Gastrocnemius medialis (tissue), 4 donors: ENCODE results near the gene MAFF.

Source experiments
- CTCF ChIP-seq, 5 experiments: fragments of 450-650 bp in 3 of 5; fragments of 200-600 bp in 2 of 5; sonication (generic) in 2 of 5; IDR thresholded peaks in 4 of 5; conservative IDR thresholded peaks in 1 of 5; 1 replicate in 4 of 5; 2 replicates in 1 of 5; pipeline ENCODE4 v1.5.1; 2016 to 2019; ENCODE audit warnings: antibody characterized with exemption in 5 of 5, mild to moderate bottlenecking in 3 of 5, moderate library complexity in 3 of 5
- POLR2A ChIP-seq, 2 donors: fragments of 450-650 bp; IDR thresholded peaks; one replicate each; pipeline ENCODE4 v1.6.1; 2017; ENCODE audit warnings: antibody characterized with exemption in 2 of 2, mild to moderate bottlenecking in 2 of 2, moderate library complexity in 2 of 2

- TF ChIP-seq CTCF (IDR thresholded peaks at IDR 0.05 in 4 of 5, conservative IDR thresholded peaks at IDR 0.05 in 1 of 5) = no peak
- no peak for TF ChIP-seq POLR2A (IDR thresholded peaks at IDR 0.05)
These were observed 53.9 kb downstream of the MAFF start for GRCh38 chr22:38255697-38256096.
